ENCODE results near the gene PROKR2. TPM values are rescaled to one million over a fixed set of nuclear protein-coding genes. Genes with fewer than 3 reads are reported as not detected.

The PROKR2 gene
- total RNA-seq, 1 experiment from 2014 or later: not detected

GRCh38 chr20:5279661-5280060 lies 37.1 kb downstream of the PROKR2 start:
- no peaks in the 10 kb centered on the region for H3F3A ChIP-seq (ENCODE audit: low read length, unreplicated experiment)
- H3K4me3 ChIP-seq (ENCODE audit: low read length): no peak overlapping the region
- no peaks in the 10 kb centered on the region for H4K20me1 ChIP-seq (ENCODE audit: low read length)
- intact Hi-C loops (cut with micrococcal nuclease): no loop called here
- H2AFZ ChIP-seq (ENCODE audit: low read length): no peak overlapping the region
- no peaks in the 10 kb centered on the region for H3K36me3 ChIP-seq (ENCODE audit: low read depth, low read length)
- H3K9me3 ChIP-seq (ENCODE audit: low read length): no peaks in the 10 kb centered on the region
- ChIA-PET CTCF (no interaction called here), POLR2A (ENCODE audit: unreplicated experiment) (no interaction called here)
- no peak for TF ChIP-seq EZH2 (IDR thresholded peaks at IDR 0.05; ENCODE audit: low read length, unreplicated experiment)
- TF ChIP-seq EZH2phosphoT487 (IDR thresholded peaks at IDR 0.05; ENCODE audit: borderline replicate concordance, low read length): no peak
- no peak for TF ChIP-seq CTCF (conservative IDR thresholded peaks at IDR 0.05; ENCODE audit: low read depth, low read length)
- no peak overlapping the region for H3K4me2 ChIP-seq (ENCODE audit: low read length)
- H3K9ac ChIP-seq (ENCODE audit: low read length): no peak overlapping the region
- DNase-seq (no peak), ATAC-seq (no peak)
- no peak overlapping the region for H3K27ac ChIP-seq (ENCODE audit: low read length)
- H3K27me3 ChIP-seq (ENCODE audit: low read length): peaks cover 65% of the 10 kb centered on the region
- no peaks in the 10 kb centered on the region for H3K79me2 ChIP-seq (ENCODE audit: low read length)
- BruUV-seq (replicated peaks): no TSS peak
- H3K4me1 ChIP-seq (ENCODE audit: insufficient read depth, low read length): no peaks in the 10 kb centered on the region
- H3K9me2 ChIP-seq (replicated peaks; ENCODE audit: low read length): no peaks in the 10 kb centered on the region

- no peaks in the 10 kb centered on the region for H3K4me1 ChIP-seq (ENCODE audit: insufficient read depth, low read length)
- H3K9ac ChIP-seq (ENCODE audit: low read length): no peak overlapping the region
- no peaks in the 10 kb centered on the region for H3K36me3 ChIP-seq (ENCODE audit: low read depth, low read length)
- BruUV-seq (replicated peaks): no TSS peak
- no peaks in the 10 kb centered on the region for H3F3A ChIP-seq (ENCODE audit: low read length, unreplicated experiment)
- no peak for TF ChIP-seq EZH2 (IDR thresholded peaks at IDR 0.05; ENCODE audit: low read length, unreplicated experiment)
- no peak overlapping the region for H3K4me3 ChIP-seq (ENCODE audit: low read length)
- H3K79me2 ChIP-seq (ENCODE audit: low read length): no peaks in the 10 kb centered on the region
- DNase-seq (no peak), ATAC-seq (no peak)
- CTCF ChIA-PET: no interaction called here
- intact Hi-C loops (cut with micrococcal nuclease): no loop called here
- no peaks in the 10 kb centered on the region for H3K9me3 ChIP-seq (ENCODE audit: low read length)
- H3K27ac ChIP-seq (ENCODE audit: low read length): no peak overlapping the region
- no peak overlapping the region for H3K4me2 ChIP-seq (ENCODE audit: low read length)
- H3K27me3 ChIP-seq (ENCODE audit: low read length): peaks cover 85% of the 10 kb centered on the region
- no peaks in the 10 kb centered on the region for H4K20me1 ChIP-seq (ENCODE audit: low read length)
- no peaks in the 10 kb centered on the region for H3K9me2 ChIP-seq (replicated peaks; ENCODE audit: low read length)
- POLR2A ChIA-PET (ENCODE audit: unreplicated experiment): no interaction called here
- no peak overlapping the region for H2AFZ ChIP-seq (ENCODE audit: low read length)
Observed at GRCh38 chr20:5272268-5272667, 44.5 kb downstream of the PROKR2 start.

GRCh38 chr20:5270603-5271002 lies 46.2 kb downstream of the PROKR2 start:
- Histone ChIP-seq H3K9me3 (ENCODE audit: low read length) (no peaks in the 10 kb centered on the region), H3K79me2 (ENCODE audit: low read length) (no peaks in the 10 kb centered on the region), H3K27me3 (ENCODE audit: low read length) (peaks cover 99% of the 10 kb centered on the region), H3K4me1 (ENCODE audit: insufficient read depth, low read length) (no peaks in the 10 kb centered on the region), H3K4me3 (ENCODE audit: low read length) (no peak overlapping the region), H3K4me2 (ENCODE audit: low read length) (no peak overlapping the region), H2AFZ (ENCODE audit: low read length) (no peak overlapping the region), H3K9ac (ENCODE audit: low read length) (no peak overlapping the region), H3K36me3 (ENCODE audit: low read depth, low read length) (no peaks in the 10 kb centered on the region), H3K27ac (ENCODE audit: low read length) (no peak overlapping the region), H3K9me2 (replicated peaks; ENCODE audit: low read length) (no peaks in the 10 kb centered on the region), H4K20me1 (ENCODE audit: low read length) (no peaks in the 10 kb centered on the region), H3F3A (ENCODE audit: low read length, unreplicated experiment) (no peaks in the 10 kb centered on the region)
- BruUV-seq (replicated peaks): no TSS peak
- DNase-seq (no peak), ATAC-seq (no peak)
- CTCF ChIA-PET: no interaction called here
- POLR2A ChIA-PET (ENCODE audit: unreplicated experiment): no interaction called here
- intact Hi-C loops (cut with micrococcal nuclease): no loop called here
- TF ChIP-seq EZH2phosphoT487 (IDR thresholded peaks at IDR 0.05; ENCODE audit: borderline replicate concordance, low read length) (no peak), CTCF (conservative IDR thresholded peaks at IDR 0.05; ENCODE audit: low read depth, low read length) (no peak), EZH2 (IDR thresholded peaks at IDR 0.05; ENCODE audit: low read length, unreplicated experiment) (no peak)
